HepG2 (cell line): ENCODE data around the gene FANCF. TPM values are rescaled to one million over a fixed set of nuclear protein-coding genes. Genes with fewer than 3 reads are reported as not detected.

Experiments
- GABPB1 ChIP-seq: IDR thresholded peaks from 2 replicates; pipeline ENCODE4 v1.6.1; 2016; ENCODE audit warnings: mild to moderate bottlenecking, missing genetic modification reagents, moderate library complexity, missing compliant biosample characterization
- GATAD2A ChIP-seq: IDR thresholded peaks from 2 replicates; pipeline ENCODE4 v1.6.1; 2016
- HHEX ChIP-seq: IDR thresholded peaks from 2 replicates; pipeline ENCODE4 v1.6.1; 2016; ENCODE audit warnings: control low read depth
- IKZF4 ChIP-seq: sonication (generic); formaldehyde crosslinking; IDR thresholded peaks from 2 replicates; pipeline ENCODE4 v1.5.1; 2020; ENCODE audit warnings: borderline replicate concordance, mild to moderate bottlenecking, low read depth, missing genetic modification reagents; ENCODE audit errors: not compliant biosample characterization
- JUNB ChIP-seq: sonication (generic); formaldehyde crosslinking; IDR thresholded peaks from 2 replicates; pipeline ENCODE4 v1.8.0; 2022; ENCODE audit warnings: missing genetic modification reagents, mild to moderate bottlenecking, borderline replicate concordance
- PCBP1 ChIP-seq: fragments of 200-400 bp; formaldehyde crosslinking; IDR thresholded peaks from 2 replicates; pipeline ENCODE4 v1.6.1; 2017; ENCODE audit warnings: mild to moderate bottlenecking, low read depth, low read length, borderline replicate concordance
- SKI ChIP-seq: fragments of 450-650 bp; IDR thresholded peaks from one replicate; pipeline ENCODE4 v1.6.1; 2018; ENCODE audit warnings: mild to moderate bottlenecking; ENCODE audit not compliant: partially characterized antibody
- TEAD2 ChIP-seq: sonication (generic); formaldehyde crosslinking; IDR thresholded peaks from 2 replicates; pipeline ENCODE4 v1.9.0; 2021; ENCODE audit warnings: missing genetic modification reagents
- YEATS4 ChIP-seq: sonication (generic); formaldehyde crosslinking; IDR thresholded peaks from 2 replicates; pipeline ENCODE4 v1.4.0; 2020; ENCODE audit warnings: missing genetic modification reagents, borderline replicate concordance
- ZEB1 ChIP-seq: IDR thresholded peaks from 2 replicates; pipeline ENCODE4 v1.6.1; 2012; ENCODE audit warnings: mild to moderate bottlenecking, low read depth, inconsistent platforms; ENCODE audit not compliant: insufficient replicate concordance
- ZFY ChIP-seq: sonication (generic); formaldehyde crosslinking; IDR thresholded peaks from 2 replicates; pipeline ENCODE4 v1.4.0; 2020; ENCODE audit warnings: missing genetic modification reagents
- ZNF557 ChIP-seq: sonication (generic); formaldehyde crosslinking; IDR thresholded peaks from 2 replicates; pipeline ENCODE4 v1.4.0; 2020; ENCODE audit warnings: missing genetic modification reagents
- ZNF792 ChIP-seq: IDR thresholded peaks from 2 replicates; pipeline ENCODE4 v1.6.1; 2016
- ZNF891 ChIP-seq: sonication (generic); formaldehyde crosslinking; IDR thresholded peaks from 2 replicates; pipeline ENCODE4 v1.5.0; 2020; ENCODE audit warnings: mild to moderate bottlenecking, missing genetic modification reagents
- polyA plus RNA-seq, 8 experiments: library from polyadenylated mRNA; depleted of rRNA in 3 of 8; stranded (reverse) in 7 of 8; unstranded in 1 of 8; fragments of >200 nt; fragmentation: Illumina TruSeq in 4 of 8; extraction: Trizol in 4 of 8; gene quantifications; 2 replicates each; pipeline versions ENCODE4 v1.2.1 to v1.2.3, GENCODE V29; 2011 to 2016; ENCODE audit warnings: low read depth in 4 of 8, missing spikeins in 1 of 8, mixed read lengths in 1 of 8; ENCODE audit not compliant: insufficient read depth in 1 of 8
- total RNA-seq, 5 experiments: library from RNA; depleted of rRNA; stranded (reverse); fragments of >200 nt; fragmentation: Illumina TruSeq; extraction: Trizol; gene quantifications; 2 replicates each; pipeline ENCODE4 v1.2.3, GENCODE V29; 2016; ENCODE audit warnings: low read depth in 1 of 5
- TF ChIP-seq, protein P1 (sequence below): sonication (generic); formaldehyde crosslinking; IDR thresholded peaks from 2 replicates; pipeline ENCODE4 v1.4.0; 2020; ENCODE audit warnings: mild to moderate bottlenecking, missing genetic modification reagents
- TF ChIP-seq, protein P2 (sequence below): sonication (generic); formaldehyde crosslinking; IDR thresholded peaks from 2 replicates; pipeline ENCODE4 v1.4.0; 2020; ENCODE audit warnings: mild to moderate bottlenecking, missing genetic modification reagents, borderline replicate concordance
- TF ChIP-seq, protein P3 (sequence below): sonication (generic); IDR thresholded peaks from 2 replicates; pipeline ENCODE4 v1.6.1; 2016; ENCODE audit warnings: low read depth, borderline replicate concordance
- TF ChIP-seq, protein P4 (sequence below): IDR thresholded peaks from 2 replicates; pipeline ENCODE4 v1.6.1; 2016; ENCODE audit warnings: low read depth, control low read depth

The FANCF gene
- total and polyA plus RNA-seq, 2 of the 13 experiments (the other 11 are each of a cell fraction or from before 2014, with no cell fraction given), result 2.5 to 9.7 TPM

DNA sequence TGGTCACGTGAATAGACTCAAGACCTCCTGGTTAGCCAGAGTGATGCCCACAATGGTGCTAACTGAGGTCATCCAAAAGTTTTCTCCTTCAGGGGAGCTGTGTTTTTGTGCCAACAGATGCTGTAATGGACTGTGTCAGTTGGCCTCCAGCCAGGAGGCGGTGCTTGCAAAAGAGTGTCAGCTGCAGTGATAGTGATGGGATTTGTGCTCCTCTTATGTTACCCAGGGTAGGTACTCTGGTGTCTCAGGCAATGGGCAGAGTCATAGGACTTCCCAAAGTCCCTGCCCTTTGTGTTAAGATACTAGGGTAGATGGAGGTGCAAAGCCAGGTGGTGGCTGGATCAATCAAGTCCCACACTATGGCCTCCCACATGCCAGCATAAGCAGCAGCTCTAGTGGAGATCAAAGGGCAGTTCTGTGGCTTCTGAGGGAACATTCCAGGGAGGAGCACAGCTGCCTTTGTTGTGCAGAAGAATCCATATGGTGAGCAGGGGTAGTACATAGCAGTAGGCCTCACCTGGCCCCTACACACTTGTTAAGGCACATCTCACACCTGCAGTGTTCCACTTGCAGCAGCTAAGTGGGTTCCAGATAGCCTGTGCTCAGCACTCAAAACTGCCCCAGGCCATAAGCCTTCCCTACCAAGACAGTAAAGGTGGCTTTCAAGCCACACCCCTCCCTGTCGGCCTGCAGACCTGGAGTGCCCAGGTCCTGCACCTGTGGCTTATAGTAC, 9.4 kb upstream of the FANCF start (continued):
- TF ChIP-seq, protein P1, sequence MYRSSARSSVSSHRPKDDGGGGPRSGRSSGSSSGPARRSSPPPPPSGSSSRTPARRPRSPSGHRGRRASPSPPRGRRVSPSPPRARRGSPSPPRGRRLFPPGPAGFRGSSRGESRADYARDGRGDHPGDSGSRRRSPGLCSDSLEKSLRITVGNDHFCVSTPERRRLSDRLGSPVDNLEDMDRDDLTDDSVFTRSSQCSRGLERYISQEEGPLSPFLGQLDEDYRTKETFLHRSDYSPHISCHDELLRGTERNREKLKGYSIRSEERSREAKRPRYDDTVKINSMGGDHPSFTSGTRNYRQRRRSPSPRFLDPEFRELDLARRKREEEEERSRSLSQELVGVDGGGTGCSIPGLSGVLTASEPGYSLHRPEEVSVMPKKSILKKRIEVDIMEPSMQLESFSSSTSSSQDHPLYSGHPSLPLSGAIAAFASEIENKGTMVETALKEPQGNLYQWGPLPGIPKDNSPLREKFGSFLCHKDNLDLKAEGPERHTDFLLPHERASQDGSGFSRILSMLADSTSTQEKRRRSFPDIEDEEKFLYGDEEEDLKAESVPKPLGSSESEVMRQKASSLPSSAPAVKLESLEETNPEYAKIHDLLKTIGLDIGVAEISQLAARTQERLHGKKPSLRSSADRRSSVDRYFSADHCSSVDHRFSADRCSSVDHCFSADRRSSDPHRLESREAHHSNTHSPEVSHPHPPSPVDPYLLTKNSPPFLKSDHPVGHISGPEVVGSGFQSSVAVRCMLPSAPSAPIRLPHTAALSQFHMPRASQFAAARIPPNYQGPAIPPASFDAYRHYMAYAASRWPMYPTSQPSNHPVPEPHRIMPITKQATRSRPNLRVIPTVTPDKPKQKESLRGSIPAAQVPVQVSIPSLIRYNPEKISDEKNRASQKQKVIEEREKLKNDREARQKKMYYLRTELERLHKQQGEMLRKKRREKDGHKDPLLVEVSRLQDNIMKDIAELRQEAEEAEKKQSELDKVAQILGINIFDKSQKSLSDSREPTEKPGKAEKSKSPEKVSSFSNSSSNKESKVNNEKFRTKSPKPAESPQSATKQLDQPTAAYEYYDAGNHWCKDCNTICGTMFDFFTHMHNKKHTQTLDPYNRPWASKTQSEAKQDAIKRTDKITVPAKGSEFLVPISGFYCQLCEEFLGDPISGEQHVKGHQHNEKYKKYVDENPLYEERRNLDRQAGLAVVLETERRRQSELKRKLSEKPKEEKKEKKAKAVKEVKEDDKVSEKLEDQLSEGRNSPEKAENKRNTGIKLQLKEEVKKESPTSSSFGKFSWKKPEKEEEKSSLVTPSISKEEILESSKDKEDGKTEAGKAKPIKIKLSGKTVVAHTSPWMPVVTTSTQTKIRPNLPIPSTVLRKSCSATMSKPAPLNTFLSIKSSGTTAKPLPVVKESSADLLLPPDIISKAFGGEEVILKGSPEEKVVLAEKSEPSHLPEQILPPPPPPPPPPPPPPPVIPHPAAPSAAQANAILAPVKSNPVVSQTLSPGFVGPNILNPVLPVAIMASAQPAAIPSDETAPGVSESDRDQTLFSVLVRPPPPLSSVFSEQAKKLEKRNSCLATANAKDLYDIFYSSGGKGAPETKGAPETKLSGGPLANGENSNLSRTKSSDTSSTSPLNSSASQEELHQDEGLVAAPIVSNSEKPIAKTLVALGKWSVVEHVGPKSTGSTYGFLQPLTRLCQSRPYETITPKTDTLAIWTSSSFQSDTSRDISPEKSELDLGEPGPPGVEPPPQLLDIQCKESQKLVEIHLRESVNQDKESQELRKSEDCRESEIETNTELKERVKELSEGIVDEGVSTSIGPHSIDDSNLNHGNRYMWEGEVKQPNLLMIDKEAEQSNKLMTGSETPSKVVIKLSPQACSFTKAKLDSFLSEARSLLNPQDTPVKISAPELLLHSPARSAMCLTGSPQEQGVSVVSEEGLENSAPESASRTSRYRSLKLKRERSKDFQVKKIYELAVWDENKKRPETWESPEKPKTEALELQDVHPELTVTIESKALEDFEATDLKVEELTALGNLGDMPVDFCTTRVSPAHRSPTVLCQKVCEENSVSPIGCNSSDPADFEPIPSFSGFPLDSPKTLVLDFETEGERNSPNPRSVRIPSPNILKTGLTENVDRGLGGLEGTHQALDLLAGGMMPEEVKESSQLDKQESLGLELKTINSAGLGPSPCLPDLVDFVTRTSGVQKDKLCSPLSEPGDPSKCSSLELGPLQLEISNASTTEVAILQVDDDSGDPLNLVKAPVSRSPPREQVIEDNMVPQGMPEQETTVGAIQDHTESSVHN (CRISPR knock-in tag), result no peak
- TF ChIP-seq, protein P2, sequence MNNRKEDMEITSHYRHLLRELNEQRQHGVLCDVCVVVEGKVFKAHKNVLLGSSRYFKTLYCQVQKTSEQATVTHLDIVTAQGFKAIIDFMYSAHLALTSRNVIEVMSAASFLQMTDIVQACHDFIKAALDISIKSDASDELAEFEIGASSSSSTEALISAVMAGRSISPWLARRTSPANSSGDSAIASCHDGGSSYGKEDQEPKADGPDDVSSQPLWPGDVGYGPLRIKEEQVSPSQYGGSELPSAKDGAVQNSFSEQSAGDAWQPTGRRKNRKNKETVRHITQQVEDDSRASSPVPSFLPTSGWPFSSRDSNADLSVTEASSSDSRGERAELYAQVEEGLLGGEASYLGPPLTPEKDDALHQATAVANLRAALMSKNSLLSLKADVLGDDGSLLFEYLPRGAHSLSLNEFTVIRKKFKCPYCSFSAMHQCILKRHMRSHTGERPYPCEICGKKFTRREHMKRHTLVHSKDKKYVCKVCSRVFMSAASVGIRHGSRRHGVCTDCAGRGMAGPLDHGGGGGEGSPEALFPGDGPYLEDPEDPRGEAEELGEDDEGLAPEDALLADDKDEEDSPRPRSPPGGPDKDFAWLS (CRISPR knock-in tag), result 0 out of 2 replicates have a peak, but pooled peaks have one; percentile 20
- TF ChIP-seq ZNF557 (CRISPR knock-in tag) (no peak), TEAD2 (CRISPR knock-in tag) (no peak; the same call in 1 of the 2 replicates), GATAD2A (peak; percentile 86), ZEB1 (peak; percentile 83), SKI (no peak), ZFY (peak; percentile 89), GABPB1 (CRISPR knock-in tag) (no peak), JUNB (CRISPR knock-in tag) (no peak; the same call in 1 of the 2 replicates), ZNF792 (CRISPR knock-in tag) (0 out of 2 replicates have a peak, but pooled peaks have one; percentile 40), ZNF891 (CRISPR knock-in tag) (no peak), IKZF4 (CRISPR knock-in tag) (no peak), YEATS4 (CRISPR knock-in tag) (peak; percentile 76; the same call in 1 of the 2 replicates), PCBP1 (no peak), HHEX (no peak)
- TF ChIP-seq, protein P3, sequence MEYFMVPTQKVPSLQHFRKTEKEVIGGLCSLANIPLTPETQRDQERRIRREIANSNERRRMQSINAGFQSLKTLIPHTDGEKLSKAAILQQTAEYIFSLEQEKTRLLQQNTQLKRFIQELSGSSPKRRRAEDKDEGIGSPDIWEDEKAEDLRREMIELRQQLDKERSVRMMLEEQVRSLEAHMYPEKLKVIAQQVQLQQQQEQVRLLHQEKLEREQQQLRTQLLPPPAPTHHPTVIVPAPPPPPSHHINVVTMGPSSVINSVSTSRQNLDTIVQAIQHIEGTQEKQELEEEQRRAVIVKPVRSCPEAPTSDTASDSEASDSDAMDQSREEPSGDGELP, result peak; percentile 84; the same call in 1 of the 2 replicates
- TF ChIP-seq, protein P4, sequence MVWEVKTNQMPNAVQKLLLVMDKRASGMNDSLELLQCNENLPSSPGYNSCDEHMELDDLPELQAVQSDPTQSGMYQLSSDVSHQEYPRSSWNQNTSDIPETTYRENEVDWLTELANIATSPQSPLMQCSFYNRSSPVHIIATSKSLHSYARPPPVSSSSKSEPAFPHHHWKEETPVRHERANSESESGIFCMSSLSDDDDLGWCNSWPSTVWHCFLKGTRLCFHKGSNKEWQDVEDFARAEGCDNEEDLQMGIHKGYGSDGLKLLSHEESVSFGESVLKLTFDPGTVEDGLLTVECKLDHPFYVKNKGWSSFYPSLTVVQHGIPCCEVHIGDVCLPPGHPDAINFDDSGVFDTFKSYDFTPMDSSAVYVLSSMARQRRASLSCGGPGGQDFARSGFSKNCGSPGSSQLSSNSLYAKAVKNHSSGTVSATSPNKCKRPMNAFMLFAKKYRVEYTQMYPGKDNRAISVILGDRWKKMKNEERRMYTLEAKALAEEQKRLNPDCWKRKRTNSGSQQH (CRISPR knock-in tag), result peak; percentile 83
